Activated CD8-positive, alpha-beta memory T cell treated with anti-CD3 and anti-CD28 coated beads for 1 hour (primary cell): ENCODE results near the gene GRM7.
"Not testable (repeated sequence)": the region's sequence is repeated elsewhere in the genome, so short reads cannot be mapped to it uniquely, and the experiment has no call there.

Source experiments
- DNase-seq, 2 donors: peaks; one replicate each; pipeline ENCODE4 v3.0.0-alpha.2; 2020; ENCODE audit warnings: low read depth in 1 of 2; ENCODE audit errors: extremely low read depth in 1 of 2

The GRM7 gene

GRCh38 chr3:6860954-6861624 lies at the start of gene GRM7:
TSS of gene GRM7 (plus strand) at chr3:6861115.
- DNase-seq: no peak

- DNase-seq: no peak
Measured at GRCh38 chr3:6821411-6821810, 39.5 kb upstream of the GRM7 start.

- no peak for DNase-seq
Measured at GRCh38 chr3:6825524-6825923, 35.4 kb upstream of the GRM7 start.

- no peak for DNase-seq
Measured at GRCh38 chr3:6827453-6827852, 33.5 kb upstream of the GRM7 start.

DNA sequence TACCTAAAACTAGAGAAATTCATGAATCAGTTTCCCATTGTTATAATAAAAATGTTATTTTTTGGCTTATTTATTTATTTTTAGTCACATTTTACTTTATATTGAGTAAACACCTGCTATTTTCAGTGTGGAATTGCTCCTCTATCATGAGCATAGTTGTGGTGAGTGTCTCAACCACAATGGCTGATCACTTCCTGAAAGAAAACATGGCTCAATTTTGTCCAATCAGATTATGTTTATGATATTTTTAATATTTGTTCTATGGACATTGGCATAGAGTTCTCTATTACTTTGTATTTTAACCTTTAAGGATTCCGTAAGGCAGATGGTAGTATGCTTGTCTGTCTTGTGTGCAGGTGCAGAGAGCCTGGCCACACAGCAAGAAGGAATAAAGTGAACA lies 16.2 kb upstream of the GRM7 start:
- DNase-seq: no peak

DNA sequence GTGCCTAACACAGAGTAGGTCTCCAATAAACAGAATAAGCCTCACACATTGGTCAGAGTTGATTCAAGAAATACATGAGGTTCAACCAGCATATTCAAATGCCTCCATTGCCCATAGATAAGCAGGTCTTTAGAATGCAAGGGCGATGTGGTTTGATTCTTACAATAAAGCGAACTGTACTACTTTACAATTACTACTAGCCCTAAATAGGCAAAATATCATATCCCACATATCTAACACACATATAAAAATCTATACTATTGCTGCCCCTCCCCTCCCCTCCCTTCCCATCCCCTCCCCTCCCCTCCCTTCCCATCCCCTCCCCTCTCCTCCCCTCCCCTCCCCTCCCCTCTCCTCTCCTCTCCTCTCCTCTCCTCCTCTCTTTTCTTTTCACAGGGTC lies 6.7 kb upstream of the GRM7 start:
- no peak for DNase-seq

DNA sequence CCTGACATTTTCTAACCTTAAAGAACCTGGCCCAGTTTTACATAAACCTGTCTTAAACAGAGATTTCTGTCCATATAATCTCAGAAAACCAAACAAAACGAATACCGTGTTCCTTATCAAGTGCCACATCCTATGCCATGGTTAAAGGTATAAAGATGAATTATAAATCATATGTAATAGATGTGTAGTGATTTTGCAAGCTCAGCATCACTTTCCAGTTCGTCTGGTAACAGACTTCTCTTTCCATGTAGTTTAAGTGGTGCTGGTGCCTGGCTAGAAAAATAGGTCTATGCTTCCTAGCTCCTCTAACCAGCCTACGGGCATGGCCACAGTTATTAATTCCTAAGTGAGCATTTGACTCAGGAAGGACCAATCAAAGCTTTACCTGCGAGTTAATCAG lies 3.4 kb upstream of the GRM7 start:
- DNase-seq: no peak

DNA sequence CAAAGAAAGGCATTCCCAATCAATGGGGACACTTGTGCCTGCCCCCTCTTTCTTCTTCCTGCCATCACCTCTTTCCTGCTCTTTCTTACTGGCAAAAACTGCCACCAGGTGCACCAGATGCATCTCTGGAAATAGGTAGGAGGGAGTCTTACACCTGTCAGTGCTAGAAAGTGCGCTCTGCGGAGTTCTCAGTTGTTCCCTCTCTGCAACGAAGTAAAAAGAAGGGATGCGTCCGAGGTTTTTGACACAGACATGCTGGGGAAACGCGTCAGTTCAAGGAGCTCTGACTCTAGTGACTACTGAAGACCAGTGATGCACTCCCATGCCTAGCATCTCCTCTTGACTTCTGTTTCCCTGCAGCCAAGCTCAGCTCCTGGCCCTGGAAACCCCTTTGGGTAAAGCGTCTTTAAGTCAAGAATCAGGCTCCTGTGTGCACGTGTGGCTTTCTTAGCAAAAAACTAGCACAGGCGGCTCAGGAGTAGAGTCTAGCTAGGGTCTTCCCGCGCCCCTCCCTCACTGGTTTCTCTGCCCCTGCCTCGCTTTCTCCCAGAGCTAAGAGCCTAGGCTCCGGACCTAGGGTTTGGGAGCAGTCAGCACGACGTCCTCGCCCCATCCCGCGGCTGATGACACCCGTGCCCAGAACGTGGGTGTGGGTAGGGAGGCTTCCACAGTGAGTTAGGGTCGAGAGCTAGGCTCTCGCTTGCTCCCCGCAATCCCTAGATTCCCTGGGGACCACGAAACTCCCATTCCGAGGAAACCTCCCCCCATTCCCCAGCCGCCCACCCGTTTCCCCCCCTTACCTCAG lies 564 bp upstream of the GRM7 start:
- no peak for DNase-seq

- no peak for DNase-seq
Measured at GRCh38 chr3:6861625-6862000, 698 bp downstream of the GRM7 start.

DNA sequence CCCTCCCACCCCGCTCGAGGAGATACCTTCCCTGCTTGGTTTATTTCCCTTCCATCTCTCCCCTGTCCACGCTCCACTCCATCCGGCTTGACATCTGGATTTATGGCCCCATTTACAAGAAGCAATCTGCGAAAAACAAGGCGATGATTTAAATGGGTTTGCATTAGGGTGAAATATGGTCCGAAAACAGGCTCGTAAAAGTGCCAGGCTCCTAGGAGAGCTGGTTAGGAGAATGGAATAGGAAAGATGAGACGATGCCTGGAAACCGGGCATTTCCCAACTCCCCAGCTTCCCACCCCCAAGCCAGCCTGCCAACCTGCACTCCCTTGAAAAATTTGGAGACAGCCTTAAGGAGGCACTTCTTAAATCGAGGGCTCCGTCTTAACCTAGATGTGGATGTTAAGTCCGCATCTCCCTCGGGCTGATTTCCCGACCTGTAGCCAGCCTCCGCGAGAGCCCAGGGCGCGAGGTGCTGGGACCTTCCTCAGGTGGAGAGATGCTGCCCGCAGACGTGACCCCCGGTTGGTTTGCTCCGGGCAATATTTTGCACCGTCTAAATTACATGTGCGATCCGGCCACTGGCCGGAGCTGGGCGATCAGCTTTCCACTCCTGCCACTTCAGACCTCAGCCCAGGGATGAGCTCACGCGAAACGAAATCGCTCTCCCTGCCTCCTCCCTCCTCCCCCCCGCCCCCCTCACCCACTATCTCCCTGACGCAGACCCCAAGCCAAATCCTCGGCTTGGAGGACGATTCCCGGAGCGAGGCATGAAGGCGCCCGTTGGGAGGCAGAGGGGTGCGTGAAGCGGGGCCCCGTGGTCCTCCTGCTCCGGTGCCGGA lies 1.3 kb downstream of the GRM7 start:
- no peak for DNase-seq

- no peak for DNase-seq
Measured at GRCh38 chr3:6862880-6863195, 1.9 kb downstream of the GRM7 start.

DNA sequence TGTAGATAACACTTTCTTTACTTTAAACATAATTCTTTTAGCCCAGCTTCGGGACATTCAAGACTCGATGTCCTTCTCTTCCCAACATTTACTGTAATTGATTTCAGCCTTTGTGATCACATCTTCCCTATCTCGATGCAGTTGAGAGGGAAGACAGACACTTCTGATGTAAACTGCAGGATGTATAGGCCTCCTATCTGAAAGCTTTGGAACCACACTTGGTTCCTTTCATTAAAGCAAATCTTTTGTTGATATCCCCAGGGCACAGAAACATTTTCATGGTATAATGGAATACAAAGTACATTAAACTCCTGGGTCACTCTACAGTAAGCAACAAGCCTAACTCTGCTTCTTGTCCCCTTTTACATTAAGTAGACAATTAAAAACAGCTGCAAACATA lies 6.4 kb downstream of the GRM7 start:
- no peak for DNase-seq

DNA sequence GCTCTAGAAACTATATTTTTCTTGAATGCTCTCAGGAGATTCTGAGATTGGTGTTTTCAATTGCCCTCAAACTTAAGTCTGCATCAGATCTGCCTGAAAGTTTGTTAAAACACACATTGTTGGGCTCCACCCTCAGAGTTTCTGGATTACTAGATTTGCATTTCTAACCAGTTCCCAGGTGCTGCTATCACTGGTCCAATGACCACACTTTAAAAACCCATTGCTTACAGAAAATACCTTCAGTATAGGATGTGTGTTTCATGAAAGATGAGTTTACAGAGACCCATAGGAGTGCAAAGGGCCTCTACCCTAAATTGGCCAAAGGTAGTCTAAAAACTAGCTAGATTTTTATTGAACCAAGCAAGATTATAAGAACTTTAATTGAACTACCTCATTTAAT lies 17.8 kb downstream of the GRM7 start:
- DNase-seq: no peak

- no peak for DNase-seq
Measured at GRCh38 chr3:6912240-6912639, 51.3 kb downstream of the GRM7 start.

DNA sequence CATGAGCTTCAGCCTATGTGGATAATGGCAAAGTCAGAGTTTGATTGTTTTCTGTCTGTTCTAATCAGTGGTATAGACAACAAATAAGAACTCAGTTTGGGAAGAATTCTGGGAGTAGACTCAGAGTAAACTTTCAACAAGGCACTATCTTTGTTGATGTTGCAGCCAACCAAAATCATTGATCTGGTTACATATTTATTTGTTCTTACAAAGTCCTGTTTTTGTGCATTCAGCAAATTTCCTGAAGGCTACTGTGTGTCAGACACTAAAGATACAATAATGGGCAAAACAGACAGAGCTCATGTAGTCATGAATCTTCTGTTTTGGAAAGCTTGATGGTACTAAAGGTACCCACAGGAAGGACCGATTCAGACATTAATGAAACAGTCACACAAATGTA lies 55.0 kb downstream of the GRM7 start:
- DNase-seq: no peak

- DNase-seq: no peak
Measured at GRCh38 chr3:6921066-6921465, 60.2 kb downstream of the GRM7 start.

GRCh38 chr3:6921876-6922275 lies 61.0 kb downstream of the GRM7 start:
- DNase-seq: no peak

GRCh38 chr3:6928064-6928463 lies 67.1 kb downstream of the GRM7 start:
- no peak for DNase-seq

DNA sequence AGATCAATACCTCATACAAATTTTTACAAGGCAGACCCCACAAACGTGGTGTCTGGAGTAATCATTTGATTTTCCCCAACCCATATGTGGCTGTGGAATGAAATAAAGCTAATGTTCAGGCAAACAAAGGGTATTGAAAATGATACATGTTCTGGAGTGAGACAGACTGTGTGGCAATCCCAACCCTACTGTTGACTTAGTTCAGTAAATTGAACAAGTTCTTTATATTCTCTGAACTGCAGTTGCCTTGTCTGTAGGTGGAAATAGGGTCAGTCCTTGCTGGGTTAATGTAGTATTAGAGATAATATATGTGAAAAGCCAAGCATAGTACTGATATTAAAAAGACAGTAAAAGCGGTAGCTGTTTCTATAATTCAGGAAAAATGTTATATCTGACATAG lies 69.0 kb downstream of the GRM7 start:
- no peak for DNase-seq

GRCh38 chr3:6935418-6935817 lies 74.5 kb downstream of the GRM7 start:
- DNase-seq: not testable (repeated sequence)

GRCh38 chr3:6935970-6936369 lies 75.1 kb downstream of the GRM7 start:
- DNase-seq: no peak

- DNase-seq: no peak
Measured at GRCh38 chr3:6962801-6963200, 101.9 kb downstream of the GRM7 start.
